Activated CD4-positive, alpha-beta T cell treated with anti-CD3 and anti-CD28 coated beads for 4 hours (primary cell): ENCODE measurements around the gene KAT6B.

Experiments
- DNase-seq, 2 donors: peaks; one replicate each; pipeline ENCODE4 v3.0.0-alpha.2; 2020

The KAT6B gene

GRCh38 chr10:74924251-74924963 lies 98.0 kb downstream of the KAT6B start:
- DNase-seq: no peak

- DNase-seq: no peak
These were observed 98.9 kb downstream of the KAT6B start for GRCh38 chr10:74925291-74925690.

GRCh38 chr10:74925708-74926107 lies 99.3 kb downstream of the KAT6B start:
- no peak for DNase-seq

- DNase-seq: no peak
These were observed 100.6 kb downstream of the KAT6B start for GRCh38 chr10:74926791-74927585.

- no peak for DNase-seq
These were observed 101.3 kb downstream of the KAT6B start for GRCh38 chr10:74927701-74928100.

- no peak for DNase-seq
These were observed 102.4 kb downstream of the KAT6B start for GRCh38 chr10:74928742-74929191.

GRCh38 chr10:74929197-74929596 lies 102.8 kb downstream of the KAT6B start:
- DNase-seq: no peak

GRCh38 chr10:74930965-74931364 lies 104.6 kb downstream of the KAT6B start:
- DNase-seq: no peak

GRCh38 chr10:74932648-74933047 lies 106.2 kb downstream of the KAT6B start:
- DNase-seq: no peak

GRCh38 chr10:74934100-74934812 lies 107.9 kb downstream of the KAT6B start:
- DNase-seq: no peak

GRCh38 chr10:74936577-74937265 lies 110.3 kb downstream of the KAT6B start:
- no peak for DNase-seq

- no peak for DNase-seq
These were observed 111.0 kb downstream of the KAT6B start for GRCh38 chr10:74937266-74937856.

- no peak for DNase-seq
These were observed 117.8 kb downstream of the KAT6B start for GRCh38 chr10:74944205-74944604.

GRCh38 chr10:74947781-74948401 lies 121.5 kb downstream of the KAT6B start:
- no peak for DNase-seq

GRCh38 chr10:74949034-74949832 lies 122.8 kb downstream of the KAT6B start:
- DNase-seq: no peak

GRCh38 chr10:74949843-74950765 lies 123.7 kb downstream of the KAT6B start:
- no peak for DNase-seq

GRCh38 chr10:74953214-74953613 lies 126.8 kb downstream of the KAT6B start:
- no peak for DNase-seq

- DNase-seq: no peak
These were observed 129.4 kb downstream of the KAT6B start for GRCh38 chr10:74955796-74956195.

GRCh38 chr10:74956555-74957111 lies 130.2 kb downstream of the KAT6B start:
- DNase-seq: no peak
